ENCODE data around the gene FRAS1.

DNA sequence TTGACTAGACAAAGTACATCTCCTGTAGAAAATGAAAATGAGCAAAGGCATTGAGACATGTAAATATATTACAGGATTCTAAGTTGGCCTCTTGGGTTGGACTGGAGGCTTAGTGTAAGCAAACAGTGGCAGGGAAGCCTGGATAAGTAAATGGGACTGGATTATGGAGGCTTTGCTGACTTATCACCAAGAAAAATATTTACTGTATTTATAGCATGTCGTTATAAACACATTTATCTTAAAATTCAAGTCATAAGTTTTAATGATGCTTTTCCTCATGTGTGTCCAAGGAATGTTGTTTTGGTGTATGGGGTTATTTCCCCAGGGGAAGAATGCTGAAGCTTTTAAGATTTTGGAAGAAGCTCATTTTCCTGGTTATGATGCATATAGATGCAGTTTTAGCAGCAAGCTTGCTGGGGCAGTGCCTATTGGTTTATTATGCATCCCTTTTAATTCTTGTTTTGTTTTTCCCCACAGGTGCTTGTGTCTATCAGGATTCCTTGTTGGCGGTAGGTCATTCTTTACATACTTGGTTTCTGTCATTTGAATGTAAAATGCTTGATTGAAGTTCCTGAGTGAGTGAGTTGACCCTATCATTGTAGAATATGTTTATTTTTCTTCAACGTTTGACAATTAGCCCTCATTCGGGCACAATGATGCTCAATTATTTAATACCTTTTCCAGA, 8.5 kb downstream of the FRAS1 start:
- TF ChIP-seq, protein P1, sequence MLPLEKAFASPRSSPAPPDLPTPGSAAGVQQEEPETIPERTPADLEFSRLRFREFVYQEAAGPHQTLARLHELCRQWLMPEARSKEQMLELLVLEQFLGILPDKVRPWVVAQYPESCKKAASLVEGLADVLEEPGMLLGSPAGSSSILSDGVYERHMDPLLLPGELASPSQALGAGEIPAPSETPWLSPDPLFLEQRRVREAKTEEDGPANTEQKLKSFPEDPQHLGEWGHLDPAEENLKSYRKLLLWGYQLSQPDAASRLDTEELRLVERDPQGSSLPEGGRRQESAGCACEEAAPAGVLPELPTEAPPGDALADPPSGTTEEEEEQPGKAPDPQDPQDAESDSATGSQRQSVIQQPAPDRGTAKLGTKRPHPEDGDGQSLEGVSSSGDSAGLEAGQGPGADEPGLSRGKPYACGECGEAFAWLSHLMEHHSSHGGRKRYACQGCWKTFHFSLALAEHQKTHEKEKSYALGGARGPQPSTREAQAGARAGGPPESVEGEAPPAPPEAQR (CRISPR knock-in tag; IDR thresholded peaks at IDR 0.05): no peak
- no peak for TF ChIP-seq ELF4 (CRISPR knock-in tag; IDR thresholded peaks at IDR 0.05; ENCODE audit: low read depth)

All from WTC11 (cell line).